Measurements from ENCODE around the gene GAREM2. TPM values are rescaled to one million over a fixed set of nuclear protein-coding genes. Genes with fewer than 3 reads are reported as not detected.
"Not testable (repeated sequence)": the region's sequence is repeated elsewhere in the genome, so short reads cannot be mapped to it uniquely, and the experiment has no call there.

The GAREM2 gene
- total RNA-seq, 2 experiments from 2014 or later: not detected

DNA sequence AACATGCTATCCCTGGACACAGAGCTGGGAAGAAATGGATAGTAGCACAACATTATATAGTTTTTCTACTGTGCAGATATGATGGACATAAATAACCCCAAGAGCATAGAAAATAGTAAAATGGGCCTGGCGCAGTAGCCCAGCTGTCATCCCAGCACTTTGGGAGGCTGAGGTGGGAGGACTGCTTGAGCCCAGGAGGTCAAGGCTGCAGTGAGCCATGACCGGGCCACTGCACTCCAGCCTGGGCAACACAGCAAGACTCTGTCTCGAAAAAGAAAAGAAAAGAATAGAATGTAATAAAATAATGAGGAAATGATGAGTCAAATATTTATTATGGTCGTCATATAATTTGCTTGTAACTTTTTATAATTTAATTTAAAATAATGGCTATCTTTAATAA is 7.5 kb upstream of the GAREM2 start:
- Histone ChIP-seq H3K9me3 (ENCODE audit: low read length) (no peaks in the 10 kb centered on the region), H3K36me3 (ENCODE audit: insufficient read depth, low read length) (no peaks in the 10 kb centered on the region), H2AFZ (ENCODE audit: low read length) (no peak overlapping the region), H3K4me2 (ENCODE audit: low read length) (no peak overlapping the region), H3K79me2 (ENCODE audit: insufficient read depth, low read depth, low read length) (no peaks in the 10 kb centered on the region), H3K9me2 (ENCODE audit: insufficient read depth, low read length) (no peaks in the 10 kb centered on the region), H3K4me1 (ENCODE audit: insufficient read depth, low read length, poor library complexity, severe bottlenecking) (no peaks in the 10 kb centered on the region), H4K20me1 (ENCODE audit: insufficient read depth, low read length) (no peaks in the 10 kb centered on the region), H3K4me3 (ENCODE audit: low read depth, low read length, poor library complexity, severe bottlenecking) (no peak overlapping the region), H3K27ac (ENCODE audit: low read depth, low read length, poor library complexity, severe bottlenecking) (no peak overlapping the region)
- ChIA-PET CTCF (ENCODE audit: unreplicated experiment) (no interaction called here), POLR2A (interaction anchor here (0.7 kb wide), 2 partner anchors 40 to 127 kb away, joined by 4 to 7 read pairs; no protein-coding TSS in a partner anchor)
- intact Hi-C loops (cut with micrococcal nuclease; ENCODE audit: unreplicated experiment): no loop called here
- TF ChIP-seq, protein P1, sequence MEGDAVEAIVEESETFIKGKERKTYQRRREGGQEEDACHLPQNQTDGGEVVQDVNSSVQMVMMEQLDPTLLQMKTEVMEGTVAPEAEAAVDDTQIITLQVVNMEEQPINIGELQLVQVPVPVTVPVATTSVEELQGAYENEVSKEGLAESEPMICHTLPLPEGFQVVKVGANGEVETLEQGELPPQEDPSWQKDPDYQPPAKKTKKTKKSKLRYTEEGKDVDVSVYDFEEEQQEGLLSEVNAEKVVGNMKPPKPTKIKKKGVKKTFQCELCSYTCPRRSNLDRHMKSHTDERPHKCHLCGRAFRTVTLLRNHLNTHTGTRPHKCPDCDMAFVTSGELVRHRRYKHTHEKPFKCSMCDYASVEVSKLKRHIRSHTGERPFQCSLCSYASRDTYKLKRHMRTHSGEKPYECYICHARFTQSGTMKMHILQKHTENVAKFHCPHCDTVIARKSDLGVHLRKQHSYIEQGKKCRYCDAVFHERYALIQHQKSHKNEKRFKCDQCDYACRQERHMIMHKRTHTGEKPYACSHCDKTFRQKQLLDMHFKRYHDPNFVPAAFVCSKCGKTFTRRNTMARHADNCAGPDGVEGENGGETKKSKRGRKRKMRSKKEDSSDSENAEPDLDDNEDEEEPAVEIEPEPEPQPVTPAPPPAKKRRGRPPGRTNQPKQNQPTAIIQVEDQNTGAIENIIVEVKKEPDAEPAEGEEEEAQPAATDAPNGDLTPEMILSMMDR (conservative IDR thresholded peaks at IDR 0.05; ENCODE audit: low read length): no peak
- no peak for TF ChIP-seq EZH2phosphoT487 (IDR thresholded peaks at IDR 0.05; ENCODE audit: borderline replicate concordance, low read depth, low read length)
- DNase-seq (ENCODE audit: low spot score): no peak
- no TSS peak for BruUV-seq (replicated peaks)

DNA sequence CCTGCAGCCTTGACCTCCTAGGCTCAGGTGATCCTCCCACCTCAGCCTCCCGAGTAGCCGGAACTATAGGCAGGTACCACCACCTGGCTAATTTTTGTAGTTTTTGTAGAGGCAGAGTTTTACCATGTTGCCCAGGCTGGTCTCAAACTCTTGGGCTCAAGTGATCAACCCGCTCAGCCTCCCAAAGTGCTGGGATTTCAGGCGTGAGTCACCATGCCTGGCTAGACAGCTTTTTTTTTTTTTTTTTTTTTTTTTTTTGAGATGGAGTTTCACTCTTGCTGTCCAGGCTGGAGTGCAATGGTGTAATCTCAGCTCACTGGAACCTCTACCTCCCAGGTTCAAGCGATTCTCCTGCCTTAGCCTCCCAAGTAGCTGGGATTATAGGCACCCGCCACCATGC is 6.3 kb upstream of the GAREM2 start:
- H3K4me3 ChIP-seq (ENCODE audit: low read depth, low read length, poor library complexity, severe bottlenecking); H3K4me1 ChIP-seq (ENCODE audit: insufficient read depth, low read length, poor library complexity, severe bottlenecking); intact Hi-C loops (cut with micrococcal nuclease; ENCODE audit: unreplicated experiment); H3K36me3 ChIP-seq (ENCODE audit: insufficient read depth, low read length); H4K20me1 ChIP-seq (ENCODE audit: insufficient read depth, low read length); H3K9me2 ChIP-seq (ENCODE audit: insufficient read depth, low read length); DNase-seq (ENCODE audit: low spot score); H3K27ac ChIP-seq (ENCODE audit: low read depth, low read length, poor library complexity, severe bottlenecking); H3K4me2 ChIP-seq (ENCODE audit: low read length); H3K79me2 ChIP-seq (ENCODE audit: insufficient read depth, low read depth, low read length); H2AFZ ChIP-seq (ENCODE audit: low read length); H3K9me3 ChIP-seq (ENCODE audit: low read length); BruUV-seq (replicated peaks): not testable (repeated sequence)
- CTCF ChIA-PET (ENCODE audit: unreplicated experiment): interaction anchor here (0.6 kb wide), 1 partner anchor 88 kb away, joined by 7 read pairs; no protein-coding TSS in a partner anchor
- POLR2A ChIA-PET: interaction anchor here (0.6 kb wide), 2 partner anchors 7 to 179 kb away, joined by 3 to 4 read pairs; no protein-coding TSS in a partner anchor

DNA sequence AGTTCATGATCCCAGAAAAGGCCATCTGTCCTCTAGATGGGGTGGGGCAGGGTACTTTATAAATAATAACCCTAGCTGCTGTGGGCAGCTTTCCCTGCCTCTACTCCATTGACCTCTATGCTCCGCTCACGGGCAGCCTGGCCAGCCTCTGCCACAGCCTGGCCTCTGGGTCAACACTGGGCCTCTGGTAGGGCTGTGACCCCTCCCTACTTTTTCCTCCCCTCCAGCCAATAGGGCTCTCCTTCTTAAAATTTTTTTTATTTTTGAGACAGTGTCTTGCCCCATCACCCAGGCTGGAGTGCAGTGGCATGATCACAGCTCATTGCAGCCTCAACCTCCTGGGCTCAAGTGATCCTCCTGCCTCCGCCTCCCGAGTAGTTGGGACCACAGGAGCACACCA is 4.1 kb upstream of the GAREM2 start:
- Histone ChIP-seq H3K79me2 (ENCODE audit: insufficient read depth, low read depth, low read length) (no peaks in the 10 kb centered on the region), H3K4me2 (ENCODE audit: low read length) (no peak overlapping the region), H3K36me3 (ENCODE audit: insufficient read depth, low read length) (no peaks in the 10 kb centered on the region), H2AFZ (ENCODE audit: low read length) (no peak overlapping the region), H3K9me2 (ENCODE audit: insufficient read depth, low read length) (no peaks in the 10 kb centered on the region), H3K9me3 (ENCODE audit: low read length) (no peaks in the 10 kb centered on the region), H4K20me1 (ENCODE audit: insufficient read depth, low read length) (no peaks in the 10 kb centered on the region), H3K4me1 (ENCODE audit: insufficient read depth, low read length, poor library complexity, severe bottlenecking) (no peaks in the 10 kb centered on the region), H3K27ac (ENCODE audit: low read depth, low read length, poor library complexity, severe bottlenecking) (no peak overlapping the region), H3K4me3 (ENCODE audit: low read depth, low read length, poor library complexity, severe bottlenecking) (no peak overlapping the region)
- no peak for DNase-seq (ENCODE audit: low spot score)
- intact Hi-C loops (cut with micrococcal nuclease; ENCODE audit: unreplicated experiment): no loop called here
- no TSS peak for BruUV-seq (replicated peaks)
- ChIA-PET CTCF (ENCODE audit: unreplicated experiment) (no interaction called here), POLR2A (interaction anchor here (0.6 kb wide), 2 partner anchors 198 to 523 kb away, joined by 3 to 4 read pairs; no protein-coding TSS in a partner anchor)
- TF ChIP-seq EZH2phosphoT487 (IDR thresholded peaks at IDR 0.05; ENCODE audit: borderline replicate concordance, low read depth, low read length): no peak
- TF ChIP-seq, protein P1 (conservative IDR thresholded peaks at IDR 0.05; ENCODE audit: low read length): no peak
